Gastrocnemius medialis (tissue), 4 donors: ENCODE measurements around the gene MT1G. TPM values are rescaled to one million over a fixed set of nuclear protein-coding genes. Genes with fewer than 3 reads are reported as not detected.

Experiments used
- ATAC-seq, 2 donors: fragments of 150-250 bp; one replicate each; pipeline ENCODE4 v1.9.1; 2016
- DNase-seq, 2 donors: peaks; one replicate each; pipeline ENCODE4 v3.0.0-alpha.2; 2019
- H3K27ac ChIP-seq, 4 donors: fragments of 200-600 bp; sonication (generic); 1 replicate in 1 of 4; 2 replicates in 3 of 4; pipeline ENCODE4 v1.5.1; 2016 to 2018; ENCODE audit warnings: mild to moderate bottlenecking in 2 of 4, moderate library complexity in 1 of 4
- H3K27me3 ChIP-seq, 3 donors: fragments of 200-600 bp; sonication (generic) in 2 of 3; 1 replicate in 1 of 3; 2 replicates in 2 of 3; pipeline versions ENCODE4 v1.5.1 to v1.6.0; 2016 to 2019; ENCODE audit warnings: mild to moderate bottlenecking in 1 of 3, moderate library complexity in 1 of 3
- H3K36me3 ChIP-seq, 2 donors: fragments of 200-600 bp; sonication (generic) in 1 of 2; one replicate each; pipeline ENCODE4 v1.5.1; 2017 to 2018
- H3K4me1 ChIP-seq, 2 donors: fragments of 200-600 bp; sonication (generic) in 1 of 2; one replicate each; pipeline ENCODE4 v1.5.1; 2016 to 2017; ENCODE audit warnings: mild to moderate bottlenecking in 2 of 2
- H3K4me3 ChIP-seq, 4 donors: fragments of 200-600 bp; sonication (generic) in 3 of 4; 1 replicate in 1 of 4; 2 replicates in 3 of 4; pipeline ENCODE4 v1.5.1; 2016 to 2019; ENCODE audit warnings: mild to moderate bottlenecking in 2 of 4
- H3K9me3 ChIP-seq, 3 donors: fragments of 200-600 bp; sonication (generic) in 2 of 3; 1 replicate in 1 of 3; 2 replicates in 2 of 3; pipeline ENCODE4 v1.5.1; 2016 to 2019
- POLR2A ChIP-seq, 2 donors: fragments of 450-650 bp; IDR thresholded peaks; one replicate each; pipeline ENCODE4 v1.6.1; 2017; ENCODE audit warnings: antibody characterized with exemption in 2 of 2, mild to moderate bottlenecking in 2 of 2, moderate library complexity in 2 of 2
- in situ Hi-C, 4 donors: fragments of 200-750 bp; cut with MboI; loops; one replicate each; pipeline versions ENCODE4 v1.15.0 to v1.8.0; 2017; ENCODE audit warnings: low sequenced_read_pairs in 4 of 4
- intact Hi-C: fragments of 100-400 bp; cut with DNase I; formaldehyde crosslinking; loops from one replicate; pipeline ENCODE4 v1.15.1; 2023; ENCODE audit warnings: low total_unique reads
- total RNA-seq, 4 donors: library from RNA; depleted of rRNA; stranded (reverse); fragments of >200 nt; gene quantifications; one replicate each; pipeline versions ENCODE4 v1.1.0 to v1.2.3, GENCODE V29; 2016
- TF ChIP-seq, protein P1 (sequence below), 5 experiments: fragments of 450-650 bp in 3 of 5; fragments of 200-600 bp in 2 of 5; sonication (generic) in 2 of 5; IDR thresholded peaks in 4 of 5; conservative IDR thresholded peaks in 1 of 5; 1 replicate in 4 of 5; 2 replicates in 1 of 5; pipeline ENCODE4 v1.5.1; 2016 to 2019; ENCODE audit warnings: antibody characterized with exemption in 5 of 5, mild to moderate bottlenecking in 3 of 5, moderate library complexity in 3 of 5

The MT1G gene
- total RNA-seq, 4 donors from 2014 or later: 3.5 to 4.6 TPM; not detected in 2

DNA sequence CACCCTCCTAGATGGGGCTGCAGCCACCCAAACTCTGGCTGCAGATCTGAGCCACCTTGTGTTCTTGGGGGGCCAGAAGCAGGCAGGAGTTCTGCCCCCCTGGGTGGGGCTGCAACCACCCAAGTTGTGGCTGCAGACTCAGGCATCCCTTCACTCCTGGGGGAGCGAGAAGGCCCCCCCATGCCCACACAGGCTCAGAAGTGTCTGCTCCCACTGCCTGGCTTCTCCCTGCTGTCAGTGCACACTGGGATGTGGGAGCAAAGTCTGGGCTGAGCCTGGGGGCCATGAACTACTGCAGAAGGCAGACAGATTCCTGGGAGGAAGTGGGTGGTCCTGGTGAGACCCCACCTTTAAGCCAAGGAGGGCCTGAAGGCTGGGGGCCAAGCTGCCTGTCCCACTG, 27.4 kb upstream of the MT1G start:
- DNase-seq (no peak), ATAC-seq (no peak)
- no peak for TF ChIP-seq POLR2A (IDR thresholded peaks at IDR 0.05)
- TF ChIP-seq, protein P1, sequence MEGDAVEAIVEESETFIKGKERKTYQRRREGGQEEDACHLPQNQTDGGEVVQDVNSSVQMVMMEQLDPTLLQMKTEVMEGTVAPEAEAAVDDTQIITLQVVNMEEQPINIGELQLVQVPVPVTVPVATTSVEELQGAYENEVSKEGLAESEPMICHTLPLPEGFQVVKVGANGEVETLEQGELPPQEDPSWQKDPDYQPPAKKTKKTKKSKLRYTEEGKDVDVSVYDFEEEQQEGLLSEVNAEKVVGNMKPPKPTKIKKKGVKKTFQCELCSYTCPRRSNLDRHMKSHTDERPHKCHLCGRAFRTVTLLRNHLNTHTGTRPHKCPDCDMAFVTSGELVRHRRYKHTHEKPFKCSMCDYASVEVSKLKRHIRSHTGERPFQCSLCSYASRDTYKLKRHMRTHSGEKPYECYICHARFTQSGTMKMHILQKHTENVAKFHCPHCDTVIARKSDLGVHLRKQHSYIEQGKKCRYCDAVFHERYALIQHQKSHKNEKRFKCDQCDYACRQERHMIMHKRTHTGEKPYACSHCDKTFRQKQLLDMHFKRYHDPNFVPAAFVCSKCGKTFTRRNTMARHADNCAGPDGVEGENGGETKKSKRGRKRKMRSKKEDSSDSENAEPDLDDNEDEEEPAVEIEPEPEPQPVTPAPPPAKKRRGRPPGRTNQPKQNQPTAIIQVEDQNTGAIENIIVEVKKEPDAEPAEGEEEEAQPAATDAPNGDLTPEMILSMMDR (IDR thresholded peaks at IDR 0.05 in 4 of 5, conservative IDR thresholded peaks at IDR 0.05 in 1 of 5): no peak
- Histone ChIP-seq H3K36me3 (no peaks in the 10 kb centered on the region), H3K4me1 (peaks cover 0 to 5% of the 10 kb centered on the region in 2 donors), H3K27ac (no peak overlapping the region), H3K9me3 (peaks cover 0 to 5% (median 0%) of the 10 kb centered on the region in 3 donors), H3K4me3 (no peak overlapping the region), H3K27me3 (no peaks in the 10 kb centered on the region)
- in situ Hi-C loops: loop anchor here in 1 of 4 donors (25.0 kb wide), 1 partner anchor 283 kb away; no protein-coding TSS in a partner anchor
- intact Hi-C loops: no loop called here

DNA sequence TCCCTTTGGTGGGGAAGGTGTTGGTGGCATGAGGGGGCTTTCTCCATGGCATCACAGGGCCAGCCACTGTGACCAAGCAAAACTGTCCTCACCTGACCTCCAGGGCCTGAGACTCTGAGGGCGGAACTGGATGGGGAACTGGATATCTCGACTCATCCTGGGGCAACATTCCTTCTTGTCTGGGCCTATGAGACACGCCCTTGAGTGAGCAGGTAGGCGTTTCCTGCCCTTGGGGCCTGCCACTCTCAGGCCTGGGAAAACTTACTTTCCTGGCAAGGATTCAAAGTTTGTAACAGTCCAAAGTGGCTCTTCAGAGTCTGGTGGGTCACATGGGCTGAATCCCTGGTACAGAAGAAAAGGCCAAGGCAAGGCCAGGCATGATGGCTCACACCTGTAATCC, 24.0 kb upstream of the MT1G start:
- H3K4me1 ChIP-seq: peaks cover 0 to 5% of the 10 kb centered on the region in 2 donors
- no peaks in the 10 kb centered on the region for H3K9me3 ChIP-seq
- H3K36me3 ChIP-seq: no peaks in the 10 kb centered on the region
- H3K4me3 ChIP-seq: no peak overlapping the region
- peak in 1 of 2 donors; percentile 72 for DNase-seq
- ATAC-seq: peak; percentile 25 to 79
- TF ChIP-seq POLR2A (IDR thresholded peaks at IDR 0.05): no peak
- TF ChIP-seq, protein P1 (IDR thresholded peaks at IDR 0.05 in 4 of 5, conservative IDR thresholded peaks at IDR 0.05 in 1 of 5): no peak
- peak overlapping the region in 3 of 4 donors; percentile 4 to 73 (median 64) for H3K27ac ChIP-seq
- H3K27me3 ChIP-seq: no peaks in the 10 kb centered on the region
- intact Hi-C loops: loop anchor here (1.0 kb wide), 1 partner anchor 13 kb away; no protein-coding TSS in a partner anchor
- in situ Hi-C loops: loop anchor here in 1 of 4 donors (25.0 kb wide), 1 partner anchor 280 kb away; no protein-coding TSS in a partner anchor

DNA sequence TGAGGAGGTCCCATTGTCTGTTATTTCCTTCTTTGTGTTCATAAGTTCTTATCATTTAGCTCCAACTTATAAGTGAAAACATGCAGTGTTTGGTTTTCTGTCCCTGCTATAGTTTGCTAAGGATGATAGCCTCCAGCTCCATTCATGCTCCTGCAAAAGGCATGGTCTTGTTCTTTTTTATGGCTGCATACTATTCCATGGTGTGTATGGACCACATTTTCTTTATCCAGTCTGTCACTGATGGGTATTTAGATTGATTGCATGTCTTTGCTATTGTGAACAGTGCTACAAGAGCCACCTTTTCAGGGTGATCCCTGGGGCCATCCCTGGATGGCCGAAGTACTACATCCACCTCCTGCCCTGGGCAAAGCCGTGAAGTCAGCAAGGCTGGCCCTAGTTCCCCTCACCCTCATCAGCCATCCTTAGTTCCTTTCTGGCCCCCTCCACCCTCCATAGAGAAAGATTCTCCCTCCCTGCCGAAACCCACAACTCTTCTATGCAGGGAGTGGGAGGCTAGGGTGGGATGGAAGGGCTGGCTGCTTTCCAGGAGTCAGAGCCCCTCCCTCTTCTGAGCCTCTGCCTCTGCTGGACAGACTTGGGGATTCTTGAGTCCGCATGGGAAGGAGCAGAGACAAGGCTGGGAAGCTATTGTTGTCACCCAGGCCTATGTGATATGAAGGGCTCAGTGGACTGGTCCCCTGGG, 22.7 kb upstream of the MT1G start:
- Histone ChIP-seq H3K4me1 (peaks cover 6 to 13% of the 10 kb centered on the region in 2 donors), H3K9me3 (no peaks in the 10 kb centered on the region), H3K36me3 (no peaks in the 10 kb centered on the region), H3K4me3 (no peak overlapping the region), H3K27ac (no peak overlapping the region), H3K27me3 (no peaks in the 10 kb centered on the region)
- ATAC-seq (no peak), DNase-seq (no peak)
- in situ Hi-C loops: loop anchor here in 1 of 4 donors (25.0 kb wide), 1 partner anchor 278 kb away; no protein-coding TSS in a partner anchor
- no peak for TF ChIP-seq POLR2A (IDR thresholded peaks at IDR 0.05)
- TF ChIP-seq, protein P1 (IDR thresholded peaks at IDR 0.05 in 4 of 5, conservative IDR thresholded peaks at IDR 0.05 in 1 of 5): no peak
- intact Hi-C loops: no loop called here

DNA sequence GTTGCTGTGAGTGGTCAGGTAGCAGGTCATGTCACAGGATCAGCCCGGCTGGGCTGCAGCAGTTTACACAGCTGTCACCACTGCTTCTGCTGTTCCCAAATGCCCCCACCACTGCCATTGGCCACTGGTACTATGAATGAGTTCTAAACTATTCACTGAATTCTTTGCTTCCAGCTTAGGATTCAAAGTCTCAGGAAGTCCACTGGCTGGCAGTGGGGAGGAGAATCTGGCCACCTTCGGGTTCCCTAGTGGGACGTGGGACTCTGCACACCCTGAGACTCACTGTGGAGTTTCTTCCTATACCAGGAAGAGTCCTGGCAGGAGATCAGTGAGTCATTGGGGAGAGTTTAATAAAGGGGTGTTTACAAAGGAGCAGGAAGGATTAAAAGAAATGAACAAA, 21.3 kb upstream of the MT1G start:
- Histone ChIP-seq H3K27ac (no peak overlapping the region), H3K4me3 (no peak overlapping the region), H3K4me1 (peaks cover 18 to 20% of the 10 kb centered on the region in 2 donors), H3K36me3 (no peaks in the 10 kb centered on the region), H3K9me3 (no peaks in the 10 kb centered on the region), H3K27me3 (no peaks in the 10 kb centered on the region)
- no peak for ATAC-seq
- no peak for TF ChIP-seq POLR2A (IDR thresholded peaks at IDR 0.05)
- TF ChIP-seq, protein P1 (IDR thresholded peaks at IDR 0.05 in 4 of 5, conservative IDR thresholded peaks at IDR 0.05 in 1 of 5): no peak
- DNase-seq: no peak
- intact Hi-C loops: no loop called here
- in situ Hi-C loops: loop anchor here in 1 of 4 donors (25.0 kb wide), 1 partner anchor 277 kb away; no protein-coding TSS in a partner anchor
